ENCODE measurements around the gene OGDHL. TPM values are rescaled to one million over a fixed set of nuclear protein-coding genes. Genes with fewer than 3 reads are reported as not detected.
"Not testable (repeated sequence)": the region's sequence is repeated elsewhere in the genome, so short reads cannot be mapped to it uniquely, and the experiment has no call there.

The OGDHL gene
- total RNA-seq, 6 experiments from 2014 or later: 0.05 to 0.19 (median 0.17) TPM; not detected in 1

GRCh38 chr10:49756031-49756430 lies 6.1 kb downstream of the OGDHL start:
- Mint-ChIP-seq H3K36me3 (ENCODE audit: low read depth) (no peaks in the 10 kb centered on the region), H3K9me3 (no peaks in the 10 kb centered on the region), H3K27ac (no peak overlapping the region), H3K4me3 (no peak overlapping the region), H3K27me3 (ENCODE audit: insufficient read depth) (peaks cover 46% of the 10 kb centered on the region), H3K4me1 (ENCODE audit: low read depth) (no peaks in the 10 kb centered on the region)
- no peak for DNase-seq
- TF ChIP-seq CTCF (IDR thresholded peaks at IDR 0.05): no peak

GRCh38 chr10:49754951-49755350 lies 7.2 kb downstream of the OGDHL start:
- not testable (repeated sequence) for H3K4me3 Mint-ChIP-seq; H3K27ac Mint-ChIP-seq; DNase-seq; H3K36me3 Mint-ChIP-seq (ENCODE audit: low read depth); H3K9me3 Mint-ChIP-seq; H3K4me1 Mint-ChIP-seq (ENCODE audit: low read depth)
- H3K27me3 Mint-ChIP-seq (ENCODE audit: insufficient read depth): peaks cover 50% of the 10 kb centered on the region

GRCh38 chr10:49752584-49752983 lies 9.5 kb downstream of the OGDHL start:
- Mint-ChIP-seq H3K9me3 (no peaks in the 10 kb centered on the region), H3K27ac (no peak overlapping the region), H3K27me3 (ENCODE audit: insufficient read depth) (peaks cover 45% of the 10 kb centered on the region), H3K4me3 (no peak overlapping the region), H3K4me1 (ENCODE audit: low read depth) (no peaks in the 10 kb centered on the region), H3K36me3 (ENCODE audit: low read depth) (no peaks in the 10 kb centered on the region)
- no peak for TF ChIP-seq CTCF (IDR thresholded peaks at IDR 0.05)
- no peak for DNase-seq

GRCh38 chr10:49751636-49752510 lies 10.2 kb downstream of the OGDHL start:
- no peak overlapping the region for H3K4me3 Mint-ChIP-seq
- no peak overlapping the region for H3K27ac Mint-ChIP-seq
- no peaks in the 10 kb centered on the region for H3K9me3 Mint-ChIP-seq
- no peaks in the 10 kb centered on the region for H3K4me1 Mint-ChIP-seq (ENCODE audit: low read depth)
- peaks cover 48% of the 10 kb centered on the region for H3K27me3 Mint-ChIP-seq (ENCODE audit: insufficient read depth)
- DNase-seq: no peak
- no peaks in the 10 kb centered on the region for H3K36me3 Mint-ChIP-seq (ENCODE audit: low read depth)
- TF ChIP-seq CTCF (IDR thresholded peaks at IDR 0.05): no peak

- H3K36me3 Mint-ChIP-seq (ENCODE audit: low read depth): no peaks in the 10 kb centered on the region
- no peaks in the 10 kb centered on the region for H3K4me1 Mint-ChIP-seq (ENCODE audit: low read depth)
- TF ChIP-seq CTCF (IDR thresholded peaks at IDR 0.05): no peak
- no peaks in the 10 kb centered on the region for H3K9me3 Mint-ChIP-seq
- DNase-seq: no peak
- H3K4me3 Mint-ChIP-seq: no peak overlapping the region
- peaks cover 52% of the 10 kb centered on the region for H3K27me3 Mint-ChIP-seq (ENCODE audit: insufficient read depth)
- no peak overlapping the region for H3K27ac Mint-ChIP-seq
These were observed 10.9 kb downstream of the OGDHL start for GRCh38 chr10:49751216-49751615.

- no peaks in the 10 kb centered on the region for H3K9me3 Mint-ChIP-seq
- no peaks in the 10 kb centered on the region for H3K36me3 Mint-ChIP-seq (ENCODE audit: low read depth)
- no peak for DNase-seq
- peaks cover 45% of the 10 kb centered on the region for H3K27me3 Mint-ChIP-seq (ENCODE audit: insufficient read depth)
- no peak overlapping the region for H3K4me3 Mint-ChIP-seq
- TF ChIP-seq CTCF (IDR thresholded peaks at IDR 0.05): no peak
- no peaks in the 10 kb centered on the region for H3K4me1 Mint-ChIP-seq (ENCODE audit: low read depth)
- H3K27ac Mint-ChIP-seq: no peak overlapping the region
These were observed 11.6 kb downstream of the OGDHL start for GRCh38 chr10:49750546-49750945.

Measured in HFFc6 (cell line).